ENCODE data around the gene CDIP1.
"Not testable (repeated sequence)": the region's sequence is repeated elsewhere in the genome, so short reads cannot be mapped to it uniquely, and the experiment has no call there.

The CDIP1 gene

GRCh38 chr16:4538350-4539235, at the start of gene CDIP1:
Gene CDIP1, minus strand, starts transcription at chr16:4538773. Its CDS starts 24,643 bp downstream, at chr16:4514130.
- DNase-seq (ENCODE audit: low read depth), result peak; percentile 92

GRCh38 chr16:4586291-4586690, 47.7 kb upstream of the CDIP1 start:
- no peak for DNase-seq (ENCODE audit: low read depth)

GRCh38 chr16:4583906-4584305, 45.3 kb upstream of the CDIP1 start:
- no peak for DNase-seq (ENCODE audit: low read depth)

GRCh38 chr16:4580250-4580649, 41.7 kb upstream of the CDIP1 start:
- DNase-seq (ENCODE audit: low read depth), result no peak

GRCh38 chr16:4578961-4579530, 40.5 kb upstream of the CDIP1 start:
- no peak for DNase-seq (ENCODE audit: low read depth)

GRCh38 chr16:4576008-4576407, 37.4 kb upstream of the CDIP1 start:
- DNase-seq (ENCODE audit: low read depth), result no peak

GRCh38 chr16:4574919-4575705, 36.5 kb upstream of the CDIP1 start:
- no peak for DNase-seq (ENCODE audit: low read depth)

- DNase-seq (ENCODE audit: low read depth), result not testable (repeated sequence)
These were observed 35.4 kb upstream of the CDIP1 start for GRCh38 chr16:4573926-4574325.

GRCh38 chr16:4572715-4573114, 34.1 kb upstream of the CDIP1 start:
- DNase-seq (ENCODE audit: low read depth), result no peak

- DNase-seq (ENCODE audit: low read depth), result no peak
These were observed 32.2 kb upstream of the CDIP1 start for GRCh38 chr16:4570688-4571321.

GRCh38 chr16:4570086-4570485, 31.5 kb upstream of the CDIP1 start:
- no peak for DNase-seq (ENCODE audit: low read depth)

- DNase-seq (ENCODE audit: low read depth), result no peak
These were observed 27.6 kb upstream of the CDIP1 start for GRCh38 chr16:4566144-4566543.

- DNase-seq (ENCODE audit: low read depth), result no peak
These were observed 26.2 kb upstream of the CDIP1 start for GRCh38 chr16:4564661-4565267.

- DNase-seq (ENCODE audit: low read depth), result no peak
These were observed 23.0 kb upstream of the CDIP1 start for GRCh38 chr16:4561596-4561995.

GRCh38 chr16:4557973-4558372, 19.4 kb upstream of the CDIP1 start:
- DNase-seq (ENCODE audit: low read depth), result no peak

- DNase-seq (ENCODE audit: low read depth), result no peak
These were observed 18.0 kb upstream of the CDIP1 start for GRCh38 chr16:4556580-4556979.

- DNase-seq (ENCODE audit: low read depth), result no peak
These were observed 17.5 kb upstream of the CDIP1 start, which contains the start of gene C16orf96 for GRCh38 chr16:4556112-4556511. Gene C16orf96, plus strand, starts transcription at chr16:4556340. Its CDS starts 150 bp downstream, at chr16:4556490.

GRCh38 chr16:4552541-4552940, 14.0 kb upstream of the CDIP1 start:
- DNase-seq (ENCODE audit: low read depth), result no peak

GRCh38 chr16:4550591-4550990, 12.0 kb upstream of the CDIP1 start:
- no peak for DNase-seq (ENCODE audit: low read depth)

- no peak for DNase-seq (ENCODE audit: low read depth)
These were observed 9.6 kb upstream of the CDIP1 start for GRCh38 chr16:4548124-4548523.

- DNase-seq (ENCODE audit: low read depth), result no peak
These were observed 5.9 kb upstream of the CDIP1 start for GRCh38 chr16:4544473-4544872.

All from activated gamma-delta T cell treated with anti-CD3 and anti-CD28 coated beads, Interleukin-2, amount 50 U/mL, for 16 hours (primary cell).